ENCODE results near the gene LEFTY2. TPM values are rescaled to one million over a fixed set of nuclear protein-coding genes. Genes with fewer than 3 reads are reported as not detected.
"Not testable (repeated sequence)": the region's sequence is repeated elsewhere in the genome, so short reads cannot be mapped to it uniquely, and the experiment has no call there.

Gene LEFTY2
- total and polyA plus RNA-seq, 2 donors (not counting 3 experiments of a cell fraction or from before 2014, with no cell fraction given), result 0.06 TPM; not detected in 1

- no peak for FAIRE-seq
- DNase-seq (ENCODE audit: low read depth, low spot score), result no peak
- H3K9ac ChIP-seq (replicated peaks; ENCODE audit: extremely low read depth, insufficient read depth, low read length), result no peak overlapping the region
- TF ChIP-seq MYC (IDR thresholded peaks at IDR 0.05; ENCODE audit: low read depth, low read length) (no peak), CTCF (IDR thresholded peaks at IDR 0.05; ENCODE audit: extremely low read depth in 1 of 2, insufficient read depth in 1 of 2, low read depth in 1 of 2, low read length in 2 of 2) (no peak), MAX (IDR thresholded peaks at IDR 0.05; ENCODE audit: insufficient read depth, insufficient read length) (no peak), POLR2A (IDR thresholded peaks at IDR 0.05; ENCODE audit: low read depth, low read length) (no peak), EZH2 (IDR thresholded peaks at IDR 0.05; ENCODE audit: borderline replicate concordance, low read depth, low read length, severe bottlenecking) (no peak), GATA2 (IDR thresholded peaks at IDR 0.05; ENCODE audit: insufficient read depth, insufficient read length, low read depth, low read length) (no peak), POLR2AphosphoS5 (IDR thresholded peaks at IDR 0.05; ENCODE audit: insufficient read depth, low read depth, low read length) (no peak), JUN (IDR thresholded peaks at IDR 0.05; ENCODE audit: borderline replicate concordance, insufficient read depth, insufficient read length, low read depth) (no peak)
- peaks cover 6 to 11% of the 10 kb centered on the region in 2 experiments for H3K36me3 ChIP-seq (ENCODE audit: control insufficient read depth in 2 of 2, extremely low read depth in 1 of 2, insufficient read depth in 2 of 2, low read length in 2 of 2)
- no peaks in the 10 kb centered on the region for H3K9me1 ChIP-seq (replicated peaks; ENCODE audit: control insufficient read depth, extremely low read depth, insufficient read depth, low read length)
- POLR2A ChIA-PET, result no interaction called here
- intact Hi-C loops (cut with micrococcal nuclease), result loop anchor here (5.0 to 10.0 kb wide), 3 partner anchors 111 to 653 kb away; no protein-coding TSS in a partner anchor
- H3K4me1 ChIP-seq (ENCODE audit: control insufficient read depth, extremely low read depth, insufficient read depth, low read length), result no peaks in the 10 kb centered on the region
- dilution Hi-C loops (cut with MboI; ENCODE audit: extremely low pct_ligation_motif_present, low sequenced_read_pairs), result no loop called here
- H3K9me3 ChIP-seq (replicated peaks; ENCODE audit: control insufficient read depth, insufficient read depth, low read length), result no peaks in the 10 kb centered on the region
- no TSS peak for BruUV-seq (replicated peaks)
- CTCF ChIA-PET, result interaction anchor here (0.8 to 4.3 kb wide), 4 partner anchors 10 to 659 kb away, joined by 3 to 23 read pairs (median 4); no protein-coding TSS in a partner anchor
- no peak overlapping the region for H2AFZ ChIP-seq (ENCODE audit: low read depth, low read length)
- no peak overlapping the region for H3K4me2 ChIP-seq (ENCODE audit: insufficient read depth, low read length)
- H3K27ac ChIP-seq (ENCODE audit: insufficient read depth, low read depth, low read length), result no peak overlapping the region
- no peaks in the 10 kb centered on the region for H3K79me2 ChIP-seq (ENCODE audit: control insufficient read depth, insufficient read depth, low read length)
- no peaks in the 10 kb centered on the region for H3K27me3 ChIP-seq (ENCODE audit: control insufficient read depth in 2 of 2, insufficient read depth in 2 of 2, low read length in 2 of 2)
- H4K20me1 ChIP-seq (replicated peaks; ENCODE audit: control insufficient read depth, extremely low read depth, insufficient read depth, low read length), result no peaks in the 10 kb centered on the region
- no peak overlapping the region for H3K4me3 ChIP-seq (replicated peaks in 1 of 3; ENCODE audit: insufficient read depth in 1 of 3, low read depth in 1 of 3, low read length in 3 of 3)
These were observed 37.1 kb upstream of the LEFTY2 start for GRCh38 chr1:225977937-225978748.

DNA sequence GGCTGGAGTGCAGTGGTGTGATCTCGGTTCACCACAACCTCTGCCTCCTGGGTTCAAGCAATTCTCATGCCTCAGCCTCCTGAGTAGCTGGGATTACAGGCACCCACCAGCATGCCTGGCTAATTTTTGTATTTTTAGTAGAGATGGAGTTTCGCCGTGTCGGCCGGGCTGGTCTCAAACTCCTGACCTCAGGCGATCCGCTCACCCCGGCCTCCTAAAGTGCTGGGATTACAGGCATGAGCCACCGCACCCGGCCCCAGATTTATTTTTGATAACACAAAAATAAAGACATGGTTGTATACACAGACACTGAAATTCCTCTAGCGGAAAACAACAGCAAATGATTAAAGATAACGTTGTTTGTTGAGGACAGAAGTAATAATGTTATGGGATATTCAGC lies 34.1 kb upstream of the LEFTY2 start:
- H3K9ac ChIP-seq (replicated peaks; ENCODE audit: extremely low read depth, insufficient read depth, low read length); H3K9me3 ChIP-seq (replicated peaks; ENCODE audit: control insufficient read depth, insufficient read depth, low read length); H3K9me1 ChIP-seq (replicated peaks; ENCODE audit: control insufficient read depth, extremely low read depth, insufficient read depth, low read length); DNase-seq (ENCODE audit: low read depth, low spot score); H3K27ac ChIP-seq (ENCODE audit: insufficient read depth, low read depth, low read length); H4K20me1 ChIP-seq (replicated peaks; ENCODE audit: control insufficient read depth, extremely low read depth, insufficient read depth, low read length); BruUV-seq (replicated peaks); H3K36me3 ChIP-seq (ENCODE audit: control insufficient read depth in 2 of 2, extremely low read depth in 1 of 2, insufficient read depth in 2 of 2, low read length in 2 of 2); FAIRE-seq; dilution Hi-C loops (cut with MboI; ENCODE audit: extremely low pct_ligation_motif_present, low sequenced_read_pairs); H3K4me3 ChIP-seq (replicated peaks in 1 of 3; ENCODE audit: insufficient read depth in 1 of 3, low read depth in 1 of 3, low read length in 3 of 3); H3K4me2 ChIP-seq (ENCODE audit: insufficient read depth, low read length); H3K27me3 ChIP-seq (ENCODE audit: control insufficient read depth in 2 of 2, insufficient read depth in 2 of 2, low read length in 2 of 2); H3K4me1 ChIP-seq (ENCODE audit: control insufficient read depth, extremely low read depth, insufficient read depth, low read length); H2AFZ ChIP-seq (ENCODE audit: low read depth, low read length); H3K79me2 ChIP-seq (ENCODE audit: control insufficient read depth, insufficient read depth, low read length): not testable (repeated sequence)
- ChIA-PET POLR2A (interaction anchor here (0.6 kb wide), 1 partner anchor 411 kb away, joined by 3 read pairs; no protein-coding TSS in a partner anchor), CTCF (interaction anchor here (0.6 to 3.8 kb wide), 19 partner anchors 9 to 656 kb away, joined by 3 to 27 read pairs (median 4); partner anchors contain the start of gene SRP9)
- intact Hi-C loops (cut with micrococcal nuclease), result loop anchor here (5.0 to 10.0 kb wide), 3 partner anchors 108 to 650 kb away; no protein-coding TSS in a partner anchor
